Left renal pelvis (tissue), 4 donors: ENCODE results near the gene PON2. TPM values are rescaled to one million over a fixed set of nuclear protein-coding genes. Genes with fewer than 3 reads are reported as not detected.

Experiments
- polyA plus RNA-seq, 4 donors: library from polyadenylated mRNA; unstranded; fragments of 120-200 nt; gene quantifications; one replicate each; pipeline ENCODE4 v1.2.1, GENCODE V29; 2013; ENCODE audit not compliant: insufficient read length in 4 of 4

The PON2 gene
- polyA plus RNA-seq, 4 donors, result 107 to 240 (median 163) TPM

Other genes with a start within 250 kb of the PON2 start
- gene PON1, start 110.5 kb downstream of the PON2 start, polyA plus RNA-seq, result 1 to 10 TPM in 1 of 4 donors, under 1 TPM in 3; 0.39 to 1.0 (median 0.94) TPM
- gene PON3, start 38.7 kb downstream of the PON2 start, polyA plus RNA-seq, result 1 to 10 TPM; 1.8 to 2.4 (median 2.3) TPM
- under 1 TPM in 3 of 4 donors, not detected in 1; 0.11 to 0.26 (median 0.23) TPM for gene ASB4, start 50.9 kb upstream of the PON2 start, polyA plus RNA-seq
- gene PDK4, start 161.5 kb upstream of the PON2 start, polyA plus RNA-seq, result 10 to 100 TPM; 14.2 to 33.3 (median 20.0) TPM